Astrocyte (in vitro differentiated cells and primary cell): ENCODE data around the gene KIF15. TPM values are rescaled to one million over a fixed set of nuclear protein-coding genes. Genes with fewer than 3 reads are reported as not detected.
"Not testable (repeated sequence)": the region's sequence is repeated elsewhere in the genome, so short reads cannot be mapped to it uniquely, and the experiment has no call there.

Experiments
- DNase-seq: peaks from one replicate; pipeline ENCODE4 v3.0.0-alpha.2; 2010; ENCODE audit warnings: low read depth
- FAIRE-seq: peaks from 2 replicates; lab custom pipeline; 2011; peaks lifted over from hg19 to GRCh38; lab: Jason Lieb, UNC
- H2AFZ ChIP-seq: 2 replicates; pipeline ENCODE4 v1.6.0; 2012; ENCODE audit warnings: low read depth, low read length, inconsistent platforms
- H3K27ac ChIP-seq: 2 replicates; pipeline ENCODE4 v1.5.1; 2011; ENCODE audit warnings: low read depth, low read length, inconsistent platforms
- H3K27me3 ChIP-seq: 2 replicates; pipeline ENCODE4 v1.6.0; 2011; ENCODE audit warnings: low read length, inconsistent platforms; ENCODE audit not compliant: insufficient read depth
- H3K36me3 ChIP-seq: 2 replicates; pipeline ENCODE4 v1.5.1; 2011; ENCODE audit warnings: low read length, inconsistent platforms; ENCODE audit not compliant: insufficient read depth
- H3K4me1 ChIP-seq: 2 replicates; pipeline ENCODE4 v1.5.1; 2011; ENCODE audit warnings: low read length, inconsistent platforms; ENCODE audit not compliant: insufficient read depth
- H3K4me2 ChIP-seq: 2 replicates; pipeline ENCODE4 v1.6.0; 2012; ENCODE audit warnings: low read length, inconsistent platforms
- H3K4me3 ChIP-seq: 2 replicates; pipeline ENCODE4 v1.5.1; 2011; ENCODE audit warnings: low read depth, mild to moderate bottlenecking, low read length, inconsistent platforms; ENCODE audit not compliant: insufficient read depth
- H3K79me2 ChIP-seq: 2 replicates; pipeline ENCODE4 v1.6.0; 2012; ENCODE audit warnings: mild to moderate bottlenecking, low read length, inconsistent platforms; ENCODE audit not compliant: insufficient read depth
- H3K9ac ChIP-seq: 2 replicates; pipeline ENCODE4 v1.6.0; 2012; ENCODE audit warnings: mild to moderate bottlenecking, low read length, inconsistent platforms
- H3K9me3 ChIP-seq: 2 replicates; pipeline ENCODE4 v1.5.1; 2012; ENCODE audit warnings: low read depth, mild to moderate bottlenecking, low read length, inconsistent platforms; ENCODE audit not compliant: insufficient read depth
- H4K20me1 ChIP-seq: 2 replicates; pipeline ENCODE4 v1.6.0; 2012; ENCODE audit warnings: low read length, inconsistent platforms; ENCODE audit not compliant: insufficient read depth
- H3K27ac Mint-ChIP-seq: one replicate; pipeline ENCODE4 v1.8.0; 2021; ENCODE audit warnings: mild to moderate bottlenecking, mixed read lengths; ENCODE audit not compliant: unreplicated experiment
- H3K27me3 Mint-ChIP-seq: one replicate; pipeline ENCODE4 v1.8.0; 2021; ENCODE audit warnings: low read depth, mixed read lengths; ENCODE audit not compliant: unreplicated experiment
- H3K36me3 Mint-ChIP-seq: one replicate; pipeline ENCODE4 v1.8.0; 2021; ENCODE audit warnings: low read depth, mixed read lengths; ENCODE audit not compliant: unreplicated experiment
- H3K4me1 Mint-ChIP-seq: one replicate; pipeline ENCODE4 v1.8.0; 2021; ENCODE audit warnings: low read depth, mixed read lengths; ENCODE audit not compliant: unreplicated experiment
- H3K4me3 Mint-ChIP-seq: one replicate; pipeline ENCODE4 v1.8.0; 2021; ENCODE audit warnings: mild to moderate bottlenecking, moderate library complexity, mixed read lengths; ENCODE audit not compliant: unreplicated experiment
- H3K9me3 Mint-ChIP-seq: one replicate; pipeline ENCODE4 v1.8.0; 2021; ENCODE audit warnings: mild to moderate bottlenecking, mixed read lengths; ENCODE audit not compliant: unreplicated experiment
- CTCF ChIP-seq: IDR thresholded peaks from 2 replicates; pipeline ENCODE4 v1.5.1; 2011; ENCODE audit warnings: low read depth, mild to moderate bottlenecking, inconsistent platforms, low read length, moderate library complexity; ENCODE audit not compliant: insufficient read depth
- EZH2 ChIP-seq: IDR thresholded peaks from 2 replicates; pipeline ENCODE4 v1.6.1; 2012; ENCODE audit warnings: mild to moderate bottlenecking, low read length, inconsistent platforms; ENCODE audit not compliant: insufficient read depth
- total RNA-seq: library from RNA; stranded (reverse); gene quantifications from 2 replicates; pipeline ENCODE4 v1.2.1, GENCODE V29; 2021

The KIF15 gene
- total RNA-seq, 1 donor from 2014 or later: 1.5 TPM

- peak; percentile 85 for DNase-seq
- H3K4me2 ChIP-seq: peak overlapping the region; percentile 31
Observed at GRCh38 chr3:44845528-44846520, 84.2 kb downstream of the KIF15 start.

GRCh38 chr3:44848634-44849033 is 87.0 kb downstream of the KIF15 start:
- no peak overlapping the region for H3K4me3 ChIP-seq
- TF ChIP-seq CTCF (no peak), EZH2 (no peak)
- Mint-ChIP-seq H3K27ac (no peak overlapping the region), H3K4me1 (peaks cover 4% of the 10 kb centered on the region), H3K4me3 (no peak overlapping the region), H3K36me3 (no peaks in the 10 kb centered on the region), H3K9me3 (no peaks in the 10 kb centered on the region), H3K27me3 (no peaks in the 10 kb centered on the region)
- no peaks in the 10 kb centered on the region for H4K20me1 ChIP-seq
- H3K27me3 ChIP-seq: no peaks in the 10 kb centered on the region
- no peak overlapping the region for H2AFZ ChIP-seq
- H3K36me3 ChIP-seq: peaks cover 12% of the 10 kb centered on the region
- FAIRE-seq: no peak
- no peaks in the 10 kb centered on the region for H3K9me3 ChIP-seq
- no peak overlapping the region for H3K4me2 ChIP-seq
- H3K79me2 ChIP-seq: no peaks in the 10 kb centered on the region
- H3K27ac ChIP-seq: no peak overlapping the region
- DNase-seq: no peak
- H3K9ac ChIP-seq: no peak overlapping the region
- H3K4me1 ChIP-seq: peaks cover 5% of the 10 kb centered on the region

More at GRCh38 chr3:44845528-44846520, 84.2 kb downstream of the KIF15 start:
- Mint-ChIP-seq H3K27me3 (no peaks in the 10 kb centered on the region), H3K36me3 (no peaks in the 10 kb centered on the region), H3K9me3 (no peaks in the 10 kb centered on the region), H3K4me1 (peaks cover 4% of the 10 kb centered on the region), H3K4me3 (no peak overlapping the region), H3K27ac (no peak overlapping the region)
- Histone ChIP-seq H3K4me1 (peaks cover 5% of the 10 kb centered on the region), H3K27ac (no peak overlapping the region), H2AFZ (no peak overlapping the region), H3K9me3 (no peaks in the 10 kb centered on the region), H4K20me1 (no peaks in the 10 kb centered on the region), H3K36me3 (peaks cover 10% of the 10 kb centered on the region), H3K27me3 (no peaks in the 10 kb centered on the region), H3K9ac (peak overlapping the region; percentile 44), H3K79me2 (no peaks in the 10 kb centered on the region), H3K4me3 (no peak overlapping the region)
- FAIRE-seq: peak; percentile 54
- TF ChIP-seq EZH2 (no peak), CTCF (no peak)

GRCh38 chr3:44856663-44857062 is 95.1 kb downstream of the KIF15 start:
- H3K4me3 Mint-ChIP-seq, H3K79me2 ChIP-seq, H3K36me3 Mint-ChIP-seq, H3K27ac ChIP-seq, H3K36me3 ChIP-seq, DNase-seq, H3K27ac Mint-ChIP-seq, H3K4me1 Mint-ChIP-seq, H3K27me3 ChIP-seq, H3K9ac ChIP-seq, H3K27me3 Mint-ChIP-seq, H4K20me1 ChIP-seq, H2AFZ ChIP-seq, H3K9me3 ChIP-seq, H3K4me3 ChIP-seq, H3K9me3 Mint-ChIP-seq, FAIRE-seq, H3K4me2 ChIP-seq, H3K4me1 ChIP-seq: not testable (repeated sequence)
